ENCODE measurements around the gene ZC3H7B.

Gene ZC3H7B

DNA sequence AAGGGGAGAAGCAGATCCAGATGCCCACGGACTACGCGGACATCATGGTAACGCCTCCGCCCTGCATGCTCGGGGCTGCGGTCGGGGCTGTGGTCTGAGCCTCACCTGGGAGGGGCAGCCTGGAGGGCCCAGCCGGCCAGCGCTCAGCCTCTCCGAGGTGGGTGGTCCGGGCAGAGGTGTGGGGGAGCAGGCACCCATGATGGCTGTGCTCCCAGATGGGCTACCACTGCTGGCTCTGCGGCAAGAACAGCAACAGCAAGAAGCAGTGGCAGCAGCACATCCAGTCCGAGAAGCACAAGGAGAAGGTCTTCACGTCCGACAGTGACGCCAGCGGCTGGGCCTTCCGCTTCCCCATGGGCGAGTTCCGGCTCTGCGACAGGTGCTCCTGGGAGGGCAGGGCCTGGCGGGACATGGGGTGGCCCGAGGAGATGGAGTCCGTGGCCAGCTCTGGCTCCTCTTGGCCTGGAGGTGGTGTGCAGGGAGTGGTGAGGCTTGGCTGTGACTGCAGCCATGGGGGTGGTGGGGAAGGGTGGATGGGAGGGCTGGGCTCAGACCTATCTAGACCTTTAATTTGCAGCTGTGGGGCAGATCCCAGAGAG lies 55.2 kb downstream of the ZC3H7B start:
- no peak for DNase-seq

DNA sequence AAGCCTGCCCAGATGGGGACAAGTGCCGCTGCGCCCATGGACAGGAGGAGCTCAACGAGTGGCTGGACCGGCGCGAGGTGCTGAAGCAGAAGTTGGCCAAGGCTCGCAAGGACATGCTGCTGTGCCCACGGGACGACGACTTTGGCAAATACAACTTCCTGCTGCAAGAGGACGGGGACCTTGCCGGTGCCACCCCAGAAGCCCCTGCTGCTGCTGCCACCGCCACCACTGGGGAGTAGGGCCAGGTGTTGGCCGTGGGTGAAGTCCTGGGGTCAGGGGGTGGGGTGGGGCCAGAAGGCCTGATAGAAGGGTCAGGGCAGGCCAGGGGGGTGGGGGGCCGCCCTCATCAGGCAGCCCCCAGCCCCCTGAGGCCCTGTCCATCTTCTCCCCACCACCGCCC lies 55.9 kb downstream of the ZC3H7B start:
- DNase-seq, result no peak

DNA sequence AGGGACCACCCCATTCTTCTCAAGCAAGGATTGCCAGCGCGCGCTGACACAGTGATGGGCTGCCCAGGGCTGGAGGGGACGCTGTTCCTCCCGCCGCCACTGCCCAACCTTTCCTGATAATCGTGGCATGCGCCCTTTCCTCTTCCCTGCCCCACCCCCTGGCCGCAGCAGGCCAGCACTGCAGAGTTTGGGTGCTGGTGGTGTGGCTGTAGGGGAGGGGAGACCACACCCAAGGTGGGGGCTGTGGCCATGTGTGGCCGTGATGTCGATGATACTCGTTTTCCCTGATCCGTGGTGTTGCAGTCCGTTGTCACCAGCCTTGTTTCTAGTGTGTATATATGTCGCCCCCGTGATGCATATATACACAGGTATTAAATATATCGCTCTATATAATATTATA lies 57.6 kb downstream of the ZC3H7B start:
- DNase-seq, result no peak

DNA sequence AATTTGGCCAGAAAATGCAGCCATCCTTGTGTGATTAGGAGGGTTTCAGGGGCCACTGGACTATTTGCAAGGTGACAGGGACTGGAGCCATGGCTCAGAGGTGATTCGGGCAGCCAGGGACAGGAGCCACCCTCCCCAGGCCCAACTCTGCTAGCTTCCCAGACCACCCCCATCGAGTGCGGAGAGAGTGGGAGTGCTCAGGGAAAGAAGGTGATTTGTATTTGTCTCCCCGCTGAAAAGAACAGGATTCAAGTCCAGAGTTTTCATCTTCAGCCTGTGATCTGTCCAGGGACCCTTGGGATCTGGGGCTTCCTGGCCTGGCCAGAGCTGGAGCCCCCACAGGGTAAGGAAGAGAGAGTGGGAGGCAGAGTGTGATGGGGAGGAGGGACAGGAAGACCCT lies 58.1 kb downstream of the ZC3H7B start:
- no peak for DNase-seq

DNA sequence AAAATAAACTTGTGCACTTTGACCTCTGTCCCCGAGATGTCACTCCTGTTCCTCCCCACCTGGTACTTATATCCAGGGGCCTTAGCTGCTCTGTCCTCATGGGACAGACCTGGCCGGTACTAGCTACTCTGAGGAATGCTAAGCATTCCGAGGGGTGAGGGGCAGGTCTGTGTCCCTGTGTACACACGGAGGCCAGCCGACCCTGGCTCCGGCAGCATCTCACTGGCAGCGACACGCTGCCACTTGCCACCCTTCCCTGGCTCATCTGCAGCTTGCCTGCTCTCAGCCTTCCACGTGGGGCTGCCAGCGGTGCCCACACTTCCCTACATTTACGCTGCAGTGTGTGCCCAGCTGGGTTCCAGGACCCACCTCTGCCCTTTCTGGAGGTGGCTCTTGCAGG lies 58.8 kb downstream of the ZC3H7B start:
- no peak for DNase-seq

DNA sequence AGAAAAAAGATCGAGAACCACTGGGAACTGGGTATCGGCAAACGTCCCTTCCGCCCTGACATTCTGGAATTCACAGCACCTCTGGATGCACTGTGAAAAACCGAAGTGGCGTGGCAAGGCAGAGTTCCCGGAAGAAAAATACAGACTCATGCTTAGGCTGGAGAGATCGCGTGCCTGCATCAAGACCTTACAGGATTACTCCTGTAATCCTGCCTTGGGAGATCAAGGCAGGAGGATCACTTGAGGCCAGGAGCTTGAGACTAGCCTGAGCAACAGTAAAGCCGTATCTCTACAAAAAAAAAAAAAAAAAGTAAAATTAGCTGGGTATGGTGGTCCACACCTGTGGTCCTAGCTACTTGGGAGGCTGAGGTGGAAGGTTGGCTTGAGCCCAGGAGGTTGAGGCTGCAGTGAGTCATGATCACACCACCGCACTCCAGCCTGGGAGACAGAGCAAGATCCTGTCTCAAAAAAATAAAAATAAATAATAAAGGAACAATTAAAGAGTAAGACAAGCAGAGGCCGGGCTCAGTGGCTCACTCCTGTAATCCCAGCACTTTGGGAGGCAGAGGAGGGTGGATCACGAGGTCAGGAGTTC lies 60.5 kb downstream of the ZC3H7B start:
- DNase-seq, result no peak

DNA sequence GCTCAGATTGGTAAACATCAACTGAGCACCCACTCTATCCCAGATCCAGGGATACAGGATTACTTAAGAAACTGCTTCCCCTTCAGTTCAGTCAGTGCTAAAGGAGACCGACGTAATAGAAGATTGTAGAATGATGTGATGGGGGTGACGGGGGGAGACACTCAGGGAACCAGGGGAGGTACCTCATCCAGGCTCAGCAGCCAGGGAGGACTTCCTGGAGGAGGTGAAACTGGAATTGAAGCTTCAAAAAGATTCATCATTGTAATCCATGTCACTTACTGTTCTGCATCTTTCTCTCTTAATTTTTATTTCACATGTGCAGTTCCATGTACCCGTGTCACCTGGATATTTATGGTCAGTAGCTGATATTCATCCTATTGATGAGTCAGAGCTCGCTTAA lies 61.3 kb downstream of the ZC3H7B start:
- DNase-seq, result no peak

DNA sequence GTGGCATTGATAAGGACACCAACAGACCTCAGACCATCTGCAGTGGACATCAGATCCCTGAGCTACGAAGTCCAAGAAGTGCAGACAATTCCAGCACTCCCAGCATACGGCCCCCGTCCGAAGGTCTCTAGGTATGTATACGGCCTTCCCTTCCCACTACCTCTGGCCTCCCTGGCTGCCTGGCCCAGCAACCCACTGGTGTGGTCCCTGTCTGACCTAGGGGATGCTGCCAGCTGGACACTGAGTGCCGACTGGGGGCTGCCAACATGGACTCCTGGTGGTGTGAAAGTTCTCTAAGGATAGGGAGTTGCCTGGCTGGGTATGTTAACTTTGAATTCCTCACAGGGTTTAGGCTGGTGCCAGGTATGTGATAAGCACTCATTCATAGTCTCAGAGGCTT lies 62.9 kb downstream of the ZC3H7B start:
- DNase-seq, result no peak

DNA sequence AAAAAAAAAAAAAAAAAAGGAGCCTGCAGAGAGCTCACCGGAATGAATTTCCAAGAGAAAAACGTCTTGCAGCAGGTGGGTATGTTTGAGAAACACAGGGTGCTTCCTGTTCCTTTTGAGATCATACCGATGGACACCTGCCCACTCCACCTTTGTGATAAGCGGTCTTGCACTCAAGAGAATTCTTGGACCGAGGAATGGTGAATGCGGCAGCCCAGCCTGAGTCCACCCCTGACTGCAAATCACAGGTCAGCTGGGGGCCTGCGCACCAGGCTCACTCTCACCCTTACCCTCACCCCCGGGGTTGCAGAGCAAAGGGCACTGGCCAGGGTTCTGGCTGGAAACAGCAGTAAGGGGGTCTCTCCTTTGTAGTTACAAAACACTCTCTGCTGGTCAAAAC lies 63.6 kb downstream of the ZC3H7B start:
- no peak for DNase-seq

DNA sequence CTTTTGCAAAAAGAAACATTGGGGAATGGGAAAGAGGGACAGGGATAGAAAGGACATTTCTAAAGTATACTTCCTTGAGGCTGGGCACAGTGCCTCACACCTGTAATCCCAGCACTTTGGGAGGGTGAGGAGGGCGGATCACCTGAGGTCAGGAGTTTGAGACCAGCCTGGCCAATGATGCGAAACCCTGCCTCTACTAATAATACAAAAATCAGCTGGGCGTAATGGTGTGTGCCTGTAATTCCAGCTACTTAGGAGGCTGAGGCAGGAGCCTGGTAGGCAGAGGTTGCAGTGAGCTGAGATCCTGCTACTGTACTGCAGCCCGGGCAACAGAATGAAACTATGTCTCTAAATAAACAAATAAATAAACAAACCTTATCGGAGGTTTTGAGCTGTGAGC lies 64.1 kb downstream of the ZC3H7B start:
- DNase-seq, result no peak

DNA sequence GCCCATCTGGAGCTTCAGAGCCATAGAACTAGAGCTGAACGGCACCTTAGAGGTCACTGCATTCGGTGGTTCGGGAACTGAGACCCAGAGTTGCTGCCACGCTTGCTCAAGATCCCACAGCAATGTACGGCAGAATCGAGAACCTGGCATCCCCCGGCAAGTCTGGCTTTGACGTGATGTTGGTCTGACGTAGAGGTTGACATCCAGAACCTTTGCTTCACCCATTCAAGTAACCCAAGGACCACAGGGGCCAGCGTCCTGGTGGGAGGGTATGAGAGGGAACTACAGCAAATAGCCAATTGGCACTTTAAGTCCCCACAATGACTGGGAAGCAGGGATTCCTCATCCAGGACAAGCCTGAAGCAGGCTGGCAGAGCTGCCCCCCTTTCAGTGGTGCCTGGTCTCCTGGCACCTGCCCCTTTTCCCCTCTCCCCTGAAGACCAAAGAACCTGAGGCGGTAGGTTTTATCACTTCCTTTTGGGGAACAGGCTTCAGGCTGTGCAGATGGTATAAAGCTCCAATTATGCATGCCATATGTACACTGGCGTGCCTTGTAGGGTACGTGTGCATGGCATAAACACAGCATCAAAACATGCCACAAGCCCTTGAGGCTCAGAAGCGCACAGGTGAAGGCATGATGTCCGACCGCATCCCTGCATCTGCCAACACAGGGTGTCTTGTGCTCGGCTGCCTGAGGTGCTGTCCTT lies 65.2 kb downstream of the ZC3H7B start:
- DNase-seq, result no peak

DNA sequence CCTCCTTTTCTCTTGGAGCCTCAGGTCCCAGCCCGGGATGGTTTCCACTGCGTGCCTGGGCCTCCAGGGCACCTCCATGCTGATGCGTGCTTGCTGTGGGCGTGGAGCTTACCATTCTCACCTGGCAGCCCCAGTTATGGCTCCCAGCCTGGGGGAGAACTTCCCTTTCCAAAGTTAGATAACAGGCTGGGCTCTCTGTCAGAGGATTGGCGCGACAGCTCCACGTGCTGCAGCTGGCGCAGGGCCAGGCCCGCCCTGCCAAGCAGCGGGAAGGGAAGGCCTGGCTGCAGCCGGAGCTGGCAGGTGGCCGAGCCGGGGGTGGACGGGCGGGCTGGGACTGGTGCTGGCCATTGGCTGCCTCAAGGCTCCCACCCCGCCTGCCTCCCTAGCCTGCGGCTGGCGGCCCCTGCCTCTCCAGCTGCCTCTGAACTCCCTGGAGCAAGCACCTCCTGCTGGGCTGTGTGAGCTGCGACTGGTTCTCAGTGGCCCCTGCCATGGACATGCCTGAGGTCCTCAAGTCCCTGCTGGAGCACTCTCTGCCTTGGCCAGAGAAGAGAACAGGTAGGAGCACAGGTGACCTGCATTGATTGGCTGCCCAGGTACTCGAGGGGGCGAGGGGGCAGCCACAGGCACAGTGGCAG lies 65.8 kb downstream of the ZC3H7B start:
- DNase-seq, result peak; percentile 91

DNA sequence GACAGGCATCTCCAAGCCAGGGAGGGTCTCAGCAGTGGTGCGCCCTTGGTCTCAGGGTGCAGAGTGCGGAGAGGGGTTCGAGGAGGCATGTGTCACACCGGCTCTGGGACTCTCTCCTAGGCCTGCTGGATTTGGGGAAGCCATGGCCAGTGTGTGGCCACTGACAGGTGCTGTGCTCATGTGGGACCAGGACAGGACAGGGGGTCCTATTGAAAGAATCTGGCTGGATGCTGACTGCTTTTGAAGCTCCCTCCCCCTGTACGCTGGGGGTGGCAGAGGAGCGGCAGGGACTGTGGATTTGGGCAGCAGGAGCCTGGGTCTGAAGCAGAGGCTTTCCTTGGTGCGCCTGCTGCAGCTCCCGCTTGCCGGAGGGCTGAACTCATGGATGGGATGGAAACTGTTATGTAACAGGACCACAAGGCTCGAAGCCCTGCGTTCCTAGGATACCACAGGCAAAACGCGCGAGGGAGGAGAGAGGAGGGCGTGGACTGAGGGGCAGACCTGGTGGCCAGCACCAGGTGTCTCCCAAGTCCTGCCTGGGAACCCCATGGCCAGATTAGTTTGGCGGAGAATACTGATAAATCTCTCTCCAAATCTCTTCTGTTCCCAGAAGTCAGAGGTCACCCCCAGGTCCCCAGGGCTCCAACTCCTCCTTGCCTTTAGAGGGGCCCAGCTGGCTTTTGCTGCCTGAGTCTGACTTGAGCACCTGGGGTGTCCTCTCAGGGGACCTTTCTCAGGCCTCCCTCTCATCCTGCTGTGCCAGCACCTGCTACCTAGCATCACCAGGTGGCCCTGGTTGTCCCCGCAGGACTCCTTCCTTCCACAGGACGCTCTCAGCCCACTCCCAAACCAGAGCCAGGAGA lies 66.6 kb downstream of the ZC3H7B start:
- peak; percentile 72 for DNase-seq

DNA sequence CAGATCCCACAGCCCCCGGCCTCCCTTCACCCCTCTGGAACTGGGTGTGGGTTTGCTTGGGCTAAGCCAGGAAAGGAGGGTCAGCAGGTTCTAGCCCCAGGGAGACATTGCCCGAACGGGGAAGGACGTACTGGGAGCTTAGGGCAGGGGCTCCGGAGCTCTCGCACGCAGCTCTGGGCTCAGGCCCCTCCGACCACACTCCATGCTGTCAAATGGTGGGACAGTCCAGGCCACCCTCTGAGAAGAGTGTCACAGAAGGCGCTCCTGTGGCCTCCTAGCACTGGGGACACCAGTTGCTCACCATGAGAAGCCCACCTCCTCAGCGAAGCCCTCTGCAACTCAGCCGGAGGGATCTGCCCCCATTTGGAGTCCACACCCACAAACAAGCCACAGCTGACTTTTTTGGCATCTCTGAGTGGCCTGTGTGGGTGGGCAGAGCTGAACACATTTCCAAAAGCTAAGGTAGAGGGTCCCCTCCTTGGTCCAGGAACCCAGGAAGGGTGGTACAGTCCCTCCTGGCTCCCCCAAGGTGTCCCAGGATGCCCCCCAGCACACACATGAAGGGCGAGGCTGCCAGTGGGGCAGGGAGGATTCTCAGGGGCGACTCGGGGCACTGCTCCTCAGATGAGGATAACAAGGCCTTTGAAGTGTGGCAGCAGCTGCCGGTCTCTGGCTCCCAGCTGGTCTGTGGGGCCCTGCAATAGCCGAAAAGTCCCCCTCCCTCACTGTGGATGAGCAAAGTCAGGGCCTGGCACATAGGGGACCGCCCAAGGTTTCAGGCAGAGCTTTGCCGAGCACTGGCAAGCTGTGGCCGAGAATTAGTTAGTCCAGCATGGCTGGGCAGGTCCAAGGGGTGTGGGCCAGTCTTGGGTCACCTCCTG lies 67.5 kb downstream of the ZC3H7B start:
- no peak for DNase-seq

DNA sequence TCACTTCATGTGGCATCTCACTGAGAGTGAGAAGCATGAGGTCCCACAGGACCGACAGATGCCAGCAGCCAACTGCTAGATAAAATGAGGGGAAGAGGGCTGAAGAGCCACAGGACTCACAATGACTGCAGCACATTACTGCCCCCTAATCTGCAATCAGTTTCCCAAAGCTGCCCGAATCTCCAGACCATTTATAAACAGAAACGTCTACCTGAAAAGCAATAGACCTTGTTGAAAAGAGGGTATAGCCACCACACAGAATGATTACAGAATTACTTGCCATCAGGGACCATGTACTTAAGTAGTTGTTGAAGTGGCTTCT lies 68.1 kb downstream of the ZC3H7B start:
- no peak for DNase-seq

DNA sequence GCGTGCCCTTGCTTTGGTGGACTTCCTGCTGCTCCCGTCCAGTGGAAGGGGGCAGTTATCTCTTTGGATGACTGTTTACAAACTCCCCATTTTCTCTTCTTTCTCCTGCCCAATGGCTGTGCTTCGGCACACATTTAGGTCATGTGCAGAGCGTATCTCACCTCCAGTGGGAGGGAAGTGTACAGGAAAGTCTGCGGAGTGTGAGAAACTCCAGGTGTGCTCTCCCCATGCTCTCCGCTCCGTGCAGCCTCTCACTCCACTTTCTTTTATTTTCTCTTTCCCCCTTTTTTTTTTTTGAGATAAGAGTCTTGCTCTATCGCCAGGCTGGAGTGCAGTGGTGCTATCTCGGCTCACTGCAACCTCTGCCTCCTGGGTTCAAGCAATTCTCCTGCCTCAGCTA lies 68.5 kb downstream of the ZC3H7B start:
- DNase-seq, result no peak

DNA sequence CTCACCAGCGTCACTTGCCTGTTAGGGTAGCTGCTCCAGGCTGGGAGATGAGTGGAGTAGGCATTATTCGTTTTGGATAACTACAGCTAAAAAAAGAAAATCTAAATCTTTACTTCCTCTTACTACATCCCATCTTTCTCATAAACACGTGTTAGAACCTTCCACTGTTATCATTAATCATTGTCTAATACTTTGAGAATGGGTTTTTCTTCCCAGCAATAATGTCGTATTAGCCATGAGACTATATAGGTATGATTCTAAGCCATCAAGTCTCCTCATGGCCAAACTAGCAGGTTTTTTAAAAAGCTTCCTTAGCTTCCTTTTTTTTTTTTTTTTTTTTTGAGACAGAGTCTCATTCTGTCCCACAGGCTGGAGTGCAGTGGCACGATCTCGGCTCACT lies 76.5 kb downstream of the ZC3H7B start:
- no peak for DNase-seq

DNA sequence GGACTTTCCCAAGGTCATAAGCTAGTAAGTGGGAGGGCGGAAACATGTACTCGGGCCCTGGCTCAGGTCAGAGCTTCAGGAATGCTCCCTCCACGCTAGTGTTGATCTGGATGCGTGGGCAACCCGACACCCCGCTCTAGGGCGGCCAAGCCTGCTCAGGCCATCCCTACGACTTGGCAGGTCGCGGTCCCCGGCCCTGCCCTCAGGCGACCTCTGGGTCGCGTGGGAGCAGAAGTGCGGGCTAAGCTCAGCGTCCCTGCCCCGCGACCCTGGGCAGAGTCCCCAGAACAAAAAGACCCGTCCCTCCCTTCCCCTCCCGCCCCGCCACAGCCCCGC lies 79.6 kb downstream of the ZC3H7B start:
- peak; percentile 72 for DNase-seq

DNA sequence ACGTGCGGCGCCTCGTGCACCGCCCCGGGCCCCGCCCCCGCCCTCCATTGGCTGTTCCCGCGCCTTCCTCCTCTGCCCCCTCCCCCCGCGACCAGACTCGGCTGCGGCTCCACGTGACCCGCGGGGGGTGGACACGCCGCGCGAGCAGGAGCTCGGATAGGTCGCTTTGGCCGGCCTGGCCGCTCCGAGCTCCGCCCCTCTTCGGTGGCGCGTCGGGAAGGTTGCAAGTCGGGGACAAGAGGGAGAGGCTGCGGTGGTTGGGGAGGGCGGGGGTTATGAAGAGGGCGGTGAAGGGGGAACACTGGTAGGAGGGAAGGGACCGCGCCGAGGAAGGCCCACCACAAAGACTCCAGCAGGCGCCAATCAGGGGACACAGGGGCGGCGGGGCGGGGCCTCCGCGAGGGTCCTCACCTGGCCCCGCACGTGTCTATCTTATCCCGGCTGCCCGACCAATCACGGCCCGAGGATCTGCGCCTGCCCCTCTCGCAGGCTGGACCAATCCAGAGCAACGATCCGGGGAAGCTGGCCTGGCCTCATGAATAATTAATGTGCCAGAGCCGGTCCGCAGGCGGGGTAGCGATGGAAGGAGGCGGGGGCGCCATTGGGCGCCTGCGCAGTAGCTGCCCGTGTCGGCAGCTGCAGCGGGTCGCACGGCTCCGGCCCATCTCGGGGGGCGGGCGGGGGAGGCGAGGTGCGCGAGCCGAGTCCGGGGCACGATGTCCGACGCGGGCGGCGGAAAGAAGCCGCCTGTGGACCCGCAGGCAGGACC lies 80.2 kb downstream of the ZC3H7B start, which contains the start of gene TEF:
Gene TEF (plus strand): TSS at position 614 of the 769 bp plus-strand sequence. CDS start 103 bp downstream, at position 717.
- DNase-seq, result peak; percentile 82

DNA sequence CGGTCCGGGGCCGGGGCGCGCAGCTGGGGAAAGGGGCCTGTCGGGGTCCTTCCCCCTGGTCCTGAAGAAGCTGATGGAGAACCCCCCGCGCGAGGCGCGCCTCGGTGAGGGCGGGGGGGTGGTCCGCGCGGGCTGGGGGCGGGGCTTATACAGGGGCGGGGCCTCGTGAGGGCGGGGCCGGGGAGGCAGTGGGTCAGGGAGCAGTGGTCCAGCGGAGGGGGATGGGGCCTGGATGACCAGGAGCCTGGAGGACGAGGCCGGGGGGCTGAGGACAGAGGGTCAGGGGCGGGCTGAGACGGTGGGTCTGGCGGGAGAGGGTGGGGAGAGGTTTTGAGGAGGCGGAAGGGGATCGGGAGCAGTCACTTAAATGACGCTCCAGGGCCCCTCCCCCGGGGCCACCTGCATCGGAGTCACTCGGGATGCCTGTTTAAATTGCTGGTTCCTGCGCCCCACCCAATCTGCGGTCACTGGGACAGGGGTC lies 80.8 kb downstream of the ZC3H7B start:
- no peak for DNase-seq

DNA sequence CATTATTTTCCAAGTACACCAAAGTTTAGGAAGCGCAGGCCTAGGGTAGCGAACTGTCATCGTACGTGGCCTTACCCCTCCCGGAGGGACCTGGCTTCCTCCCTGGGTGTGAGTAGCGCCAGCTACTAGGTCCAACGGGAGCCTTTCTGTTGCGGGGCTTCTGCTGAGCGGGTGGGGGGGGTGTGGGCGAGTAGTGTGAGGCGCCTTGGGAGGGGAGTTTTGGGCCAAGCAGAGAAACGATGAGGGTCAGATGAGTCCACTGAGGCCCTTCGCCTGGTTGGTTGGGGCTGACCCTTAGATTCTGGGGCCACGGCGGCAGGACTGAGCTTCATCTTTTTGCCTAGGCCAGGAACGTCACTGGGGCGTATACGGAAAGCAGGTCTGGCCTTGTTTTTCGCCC lies 81.3 kb downstream of the ZC3H7B start:
- DNase-seq, result no peak
